G401 (cell line): ENCODE measurements around the gene PNRC1. TPM values are rescaled to one million over a fixed set of nuclear protein-coding genes. Genes with fewer than 3 reads are reported as not detected.
"Not testable (repeated sequence)": the region's sequence is repeated elsewhere in the genome, so short reads cannot be mapped to it uniquely, and the experiment has no call there.

Source experiments
- DNase-seq: peaks from one replicate; pipeline ENCODE4 v3.0.0-alpha.2; 2015; ENCODE audit warnings: low spot score
- in situ Hi-C: cut with HindIII; loops from 2 replicates; pipeline ENCODE4 v1.10.0; 2016; ENCODE audit warnings: low sequenced_read_pairs, mixed read lengths
- total RNA-seq: library from RNA; depleted of rRNA; stranded (reverse); fragments of >200 nt; shearing (Covaris generic); gene quantifications from 2 replicates; pipeline ENCODE4 v1.2.3, GENCODE V29; 2014

Gene PNRC1
- total RNA-seq, 1 experiment from 2014 or later, result 49.6 TPM

- in situ Hi-C loops, result no loop called here
- DNase-seq, result no peak
Observed at GRCh38 chr6:89084954-89085353, 4.4 kb downstream of the PNRC1 start.

- no peak for DNase-seq
- in situ Hi-C loops, result no loop called here
Observed at GRCh38 chr6:89085409-89086205, 5.1 kb downstream of the PNRC1 start.

GRCh38 chr6:89087881-89088280 is 7.3 kb downstream of the PNRC1 start:
- DNase-seq, result no peak
- in situ Hi-C loops, result no loop called here

GRCh38 chr6:89098461-89098860 is 17.9 kb downstream of the PNRC1 start:
- in situ Hi-C loops, result no loop called here
- no peak for DNase-seq

- in situ Hi-C loops, result no loop called here
- DNase-seq, result no peak
Observed at GRCh38 chr6:89100114-89100513, 19.6 kb downstream of the PNRC1 start.

- in situ Hi-C loops, result no loop called here
- no peak for DNase-seq
Observed at GRCh38 chr6:89110284-89110683, 29.7 kb downstream of the PNRC1 start.

- no peak for DNase-seq
Observed at GRCh38 chr6:89111933-89112332, 31.4 kb downstream of the PNRC1 start.

GRCh38 chr6:89116702-89117101 is 36.2 kb downstream of the PNRC1 start:
- in situ Hi-C loops, result no loop called here
- DNase-seq, result no peak

More at GRCh38 chr6:89111933-89112332, 31.4 kb downstream of the PNRC1 start:
- in situ Hi-C loops, result no loop called here

- peak; percentile 45 for DNase-seq
- in situ Hi-C loops, result no loop called here
Observed at GRCh38 chr6:89117211-89118108, 36.9 kb downstream of the PNRC1 start, which contains the start of gene SRSF12. SRSF12 (minus strand) TSS chr6:89118071; CDS start chr6:89117887, 184 bp downstream.

GRCh38 chr6:89118931-89119330 is 38.4 kb downstream of the PNRC1 start:
- in situ Hi-C loops, result no loop called here
- peak; percentile 67 for DNase-seq

GRCh38 chr6:89120371-89120770 is 39.8 kb downstream of the PNRC1 start:
- no peak for DNase-seq
- in situ Hi-C loops, result no loop called here

GRCh38 chr6:89121934-89122333 is 41.4 kb downstream of the PNRC1 start:
- in situ Hi-C loops, result no loop called here
- DNase-seq, result no peak

GRCh38 chr6:89122625-89123024 is 42.1 kb downstream of the PNRC1 start:
- peak; percentile 72 for DNase-seq
- in situ Hi-C loops, result no loop called here

- in situ Hi-C loops, DNase-seq: not testable (repeated sequence)
Observed at GRCh38 chr6:89128256-89128671, 47.7 kb downstream of the PNRC1 start.

- no peak for DNase-seq
- in situ Hi-C loops, result no loop called here
Observed at GRCh38 chr6:89131599-89131998, 51.0 kb downstream of the PNRC1 start.

- DNase-seq, result no peak
- in situ Hi-C loops, result no loop called here
Observed at GRCh38 chr6:89132057-89132456, 51.5 kb downstream of the PNRC1 start.

- in situ Hi-C loops, result no loop called here
- DNase-seq, result no peak
Observed at GRCh38 chr6:89133981-89134380, 53.4 kb downstream of the PNRC1 start.

GRCh38 chr6:89134723-89135122 is 54.2 kb downstream of the PNRC1 start:
- no peak for DNase-seq
- in situ Hi-C loops, result no loop called here
